Vagina (tissue), 2 donors: ENCODE data around the gene KRT15.

Experiments
- POLR2A ChIP-seq, 2 donors: fragments of 450-650 bp; IDR thresholded peaks; one replicate each; pipeline ENCODE4 v1.6.1; 2017; ENCODE audit warnings: antibody characterized with exemption in 2 of 2, mild to moderate bottlenecking in 2 of 2, moderate library complexity in 2 of 2
- TF ChIP-seq, protein P1 (sequence below), 3 experiments: fragments of 450-650 bp in 2 of 3; fragments of 200-600 bp in 1 of 3; sonication (generic) in 1 of 3; IDR thresholded peaks; one replicate each; pipeline ENCODE4 v1.5.1; 2017 to 2019; ENCODE audit warnings: antibody characterized with exemption in 3 of 3, mild to moderate bottlenecking in 2 of 3, moderate library complexity in 2 of 3

DNA sequence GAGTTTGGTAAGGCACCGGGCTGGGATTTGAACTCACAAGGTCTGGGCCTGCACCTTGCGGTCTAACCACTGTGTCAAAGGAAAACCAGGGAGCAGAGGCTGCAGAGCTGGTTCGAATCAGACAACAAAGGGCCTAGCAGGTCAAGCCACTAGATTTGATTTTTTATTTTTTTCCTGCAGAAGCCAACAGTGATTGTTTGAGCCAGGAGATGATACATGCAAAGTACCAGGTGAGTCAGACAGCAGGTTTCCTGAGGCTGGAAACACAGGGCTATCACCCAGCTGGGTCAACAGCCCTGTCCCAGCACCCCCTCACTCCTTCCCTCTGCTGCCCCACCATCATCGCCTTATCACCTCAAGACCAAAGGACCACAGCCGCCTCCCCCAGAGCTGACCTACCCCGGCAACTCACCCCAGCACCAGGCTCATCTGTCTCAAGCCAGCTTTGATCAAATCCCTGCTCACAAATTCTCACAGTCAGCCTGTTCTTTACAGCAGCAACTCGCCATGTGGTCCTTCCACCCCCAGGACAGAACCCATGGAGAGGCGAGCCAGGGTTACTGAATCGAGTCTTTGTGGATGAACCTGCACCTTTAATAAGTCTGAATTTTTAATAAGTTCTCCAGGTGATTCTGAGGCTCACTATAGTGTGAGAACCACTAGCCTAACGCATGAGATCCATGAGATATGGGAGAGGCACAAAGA lies 22.4 kb upstream of the KRT15 start:
- TF ChIP-seq, protein P1, sequence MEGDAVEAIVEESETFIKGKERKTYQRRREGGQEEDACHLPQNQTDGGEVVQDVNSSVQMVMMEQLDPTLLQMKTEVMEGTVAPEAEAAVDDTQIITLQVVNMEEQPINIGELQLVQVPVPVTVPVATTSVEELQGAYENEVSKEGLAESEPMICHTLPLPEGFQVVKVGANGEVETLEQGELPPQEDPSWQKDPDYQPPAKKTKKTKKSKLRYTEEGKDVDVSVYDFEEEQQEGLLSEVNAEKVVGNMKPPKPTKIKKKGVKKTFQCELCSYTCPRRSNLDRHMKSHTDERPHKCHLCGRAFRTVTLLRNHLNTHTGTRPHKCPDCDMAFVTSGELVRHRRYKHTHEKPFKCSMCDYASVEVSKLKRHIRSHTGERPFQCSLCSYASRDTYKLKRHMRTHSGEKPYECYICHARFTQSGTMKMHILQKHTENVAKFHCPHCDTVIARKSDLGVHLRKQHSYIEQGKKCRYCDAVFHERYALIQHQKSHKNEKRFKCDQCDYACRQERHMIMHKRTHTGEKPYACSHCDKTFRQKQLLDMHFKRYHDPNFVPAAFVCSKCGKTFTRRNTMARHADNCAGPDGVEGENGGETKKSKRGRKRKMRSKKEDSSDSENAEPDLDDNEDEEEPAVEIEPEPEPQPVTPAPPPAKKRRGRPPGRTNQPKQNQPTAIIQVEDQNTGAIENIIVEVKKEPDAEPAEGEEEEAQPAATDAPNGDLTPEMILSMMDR (IDR thresholded peaks at IDR 0.05): no peak
- TF ChIP-seq POLR2A (IDR thresholded peaks at IDR 0.05): no peak
